Measurements from ENCODE around the gene BRI3. TPM values are rescaled to one million over a fixed set of nuclear protein-coding genes. Genes with fewer than 3 reads are reported as not detected.
A peak's percentile ranks its signal among the peaks of the same experiment; 100 is the strongest.

BRI3 gene
- 81.7 TPM for polyA plus RNA-seq (2013, experiment 1 of 2)
- polyA plus RNA-seq (2013, experiment 2 of 2): 99.2 TPM

DNA sequence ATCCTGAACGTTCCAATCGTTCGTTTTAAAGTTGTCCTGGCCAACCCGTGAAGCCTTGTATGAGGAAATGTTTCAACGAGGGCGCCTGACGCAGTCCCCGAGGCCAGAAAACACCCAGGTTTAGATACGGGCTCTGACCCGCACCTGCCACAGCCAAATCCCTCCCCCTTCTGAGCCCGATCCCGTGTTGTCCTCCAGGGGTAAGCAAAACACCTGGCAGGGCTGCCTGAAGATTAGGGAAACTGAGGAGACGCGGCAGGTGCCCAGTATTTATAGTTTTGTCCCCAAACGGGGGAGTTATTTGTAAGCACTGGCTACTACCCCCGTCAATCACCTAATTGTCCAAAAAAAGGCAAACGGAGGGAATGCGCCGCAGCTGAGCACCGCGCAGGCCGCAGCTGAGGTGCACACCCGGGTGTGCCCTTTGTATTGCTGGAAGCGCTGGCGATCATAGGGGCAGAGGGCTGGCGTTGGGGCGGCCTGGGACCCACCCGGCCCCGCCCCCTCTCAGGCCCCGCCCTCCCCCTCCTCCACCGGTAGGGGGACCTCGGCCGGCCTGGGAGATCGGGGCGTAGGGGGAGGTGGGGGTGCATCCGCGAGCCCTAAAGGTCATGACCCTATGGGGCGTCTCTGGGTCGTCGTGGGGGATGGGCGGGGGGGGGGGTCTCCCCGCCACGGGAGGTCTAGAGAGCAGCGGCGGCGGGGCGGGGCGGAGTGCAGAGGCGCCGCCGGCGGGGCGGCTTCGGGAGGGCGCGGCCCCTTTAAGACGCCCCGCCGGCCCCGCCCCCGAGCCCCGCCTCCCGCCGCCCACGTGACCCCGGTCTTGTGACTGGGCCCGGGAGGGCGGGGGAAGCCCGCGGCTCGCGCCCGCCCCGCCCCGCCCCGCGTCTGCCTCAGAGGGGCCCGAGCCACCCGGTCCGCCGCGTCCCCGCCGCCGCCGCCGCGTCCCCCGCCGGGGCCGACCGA is at the start of gene BRI3:
Gene BRI3, plus strand, starts transcription at position 896 of the 966 bp plus-strand sequence. CDS start 110 bp downstream, outside the sequence.
- under 1% methylated on average over 78 of the region's 92 CpGs for WGBS
- H3K9me3 ChIP-seq (ENCODE audit: insufficient read depth, low read depth, low read length): no peaks in the 10 kb centered on the region
- peak within 1 kb of the TSS; percentile 81 for H3K9ac ChIP-seq (ENCODE audit: low read depth, low read length)
- H3K27me3 ChIP-seq (ENCODE audit: insufficient read depth, low read length): no peaks in the 10 kb centered on the region
- peaks cover 18% of the 10 kb centered on the region; the same call in 1 of the 2 replicates for H3K4me1 ChIP-seq (ENCODE audit: insufficient read depth, low read length)
- H3K36me3 ChIP-seq (ENCODE audit: insufficient read depth, low read length): 0 out of 2 replicates have a peak, but pooled peaks cover 4% of the 10 kb centered on the region
- peak within 1 kb of the TSS; percentile 33; the same call in 1 of the 2 replicates for H3K27ac ChIP-seq (ENCODE audit: low read depth, low read length)
- peak within 1 kb of the TSS; percentile 79 for H3K4me3 ChIP-seq (ENCODE audit: low read length)

- Histone ChIP-seq H3K9ac (ENCODE audit: low read depth, low read length) (no peak overlapping the region), H3K4me1 (ENCODE audit: insufficient read depth, low read length) (no peaks in the 10 kb centered on the region), H3K36me3 (ENCODE audit: insufficient read depth, low read length) (no peaks in the 10 kb centered on the region), H3K4me3 (ENCODE audit: low read length) (no peak overlapping the region), H3K9me3 (ENCODE audit: insufficient read depth, low read depth, low read length) (no peaks in the 10 kb centered on the region), H3K27me3 (ENCODE audit: insufficient read depth, low read length) (no peaks in the 10 kb centered on the region), H3K27ac (ENCODE audit: low read depth, low read length) (no peak overlapping the region)
- WGBS: 95% methylated on average over 8 of the region's 8 CpGs
Measured at GRCh38 chr7:98232263-98232585, 49.3 kb upstream of the BRI3 start.

- 93% methylated on average over 16 of the region's 16 CpGs for WGBS
- Histone ChIP-seq H3K4me1 (ENCODE audit: insufficient read depth, low read length) (no peaks in the 10 kb centered on the region), H3K9me3 (ENCODE audit: insufficient read depth, low read depth, low read length) (no peaks in the 10 kb centered on the region), H3K36me3 (ENCODE audit: insufficient read depth, low read length) (no peaks in the 10 kb centered on the region), H3K27me3 (ENCODE audit: insufficient read depth, low read length) (no peaks in the 10 kb centered on the region), H3K27ac (ENCODE audit: low read depth, low read length) (no peak overlapping the region), H3K9ac (ENCODE audit: low read depth, low read length) (0 out of 2 replicates have a peak overlapping the region, but pooled peaks have one; percentile 20), H3K4me3 (ENCODE audit: low read length) (no peak overlapping the region)
Measured at GRCh38 chr7:98232799-98233198, 48.7 kb upstream of the BRI3 start.

GRCh38 chr7:98233219-98234070 is 48.0 kb upstream of the BRI3 start:
- 0 out of 2 replicates have a peak overlapping the region, but pooled peaks have one; percentile 20 for H3K9ac ChIP-seq (ENCODE audit: low read depth, low read length)
- H3K4me1 ChIP-seq (ENCODE audit: insufficient read depth, low read length): no peaks in the 10 kb centered on the region
- H3K4me3 ChIP-seq (ENCODE audit: low read length): no peak overlapping the region
- H3K36me3 ChIP-seq (ENCODE audit: insufficient read depth, low read length): 0 out of 2 replicates have a peak, but pooled peaks cover 1% of the 10 kb centered on the region
- no peak overlapping the region for H3K27ac ChIP-seq (ENCODE audit: low read depth, low read length)
- 92% methylated on average over 32 of the region's 32 CpGs for WGBS
- H3K9me3 ChIP-seq (ENCODE audit: insufficient read depth, low read depth, low read length): no peaks in the 10 kb centered on the region
- H3K27me3 ChIP-seq (ENCODE audit: insufficient read depth, low read length): no peaks in the 10 kb centered on the region

DNA sequence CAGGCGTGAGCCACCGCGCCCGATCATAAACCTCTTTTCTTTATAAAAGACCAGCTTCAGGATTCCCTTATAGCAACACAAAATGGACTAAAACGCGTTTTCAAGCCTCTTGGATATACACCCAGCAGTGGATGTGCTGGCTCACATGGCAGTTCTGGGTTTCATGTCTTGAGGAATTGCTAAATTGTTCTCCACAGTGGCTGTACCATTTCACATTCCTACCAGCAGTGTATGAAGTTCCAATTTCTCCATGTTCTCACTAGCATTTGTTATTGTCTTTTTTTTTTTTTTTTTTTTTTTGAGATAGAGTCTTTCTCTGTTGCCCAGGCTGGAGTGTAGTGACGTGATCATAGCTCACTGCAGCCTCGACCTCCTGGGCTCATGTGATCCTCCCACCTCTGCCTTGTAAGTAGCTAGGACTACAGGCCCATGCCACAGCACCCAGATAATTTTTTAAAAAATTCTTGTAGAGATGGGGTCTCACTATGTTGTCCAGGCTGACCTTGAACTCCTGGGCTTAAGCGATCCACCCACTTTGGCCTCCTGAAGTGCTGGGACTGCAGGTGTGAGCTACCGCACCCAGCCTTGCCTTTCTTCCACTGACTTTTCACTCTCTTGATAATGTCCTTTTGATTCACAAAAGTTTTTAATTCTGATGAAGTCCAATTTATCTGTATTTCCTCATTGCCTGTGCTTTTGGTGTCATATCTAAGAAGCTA is 46.9 kb upstream of the BRI3 start:
- Histone ChIP-seq H3K9me3 (ENCODE audit: insufficient read depth, low read depth, low read length) (no peaks in the 10 kb centered on the region), H3K4me1 (ENCODE audit: insufficient read depth, low read length) (no peaks in the 10 kb centered on the region), H3K4me3 (ENCODE audit: low read length) (no peak overlapping the region), H3K9ac (ENCODE audit: low read depth, low read length) (no peak overlapping the region), H3K27me3 (ENCODE audit: insufficient read depth, low read length) (no peaks in the 10 kb centered on the region), H3K36me3 (ENCODE audit: insufficient read depth, low read length) (0 out of 2 replicates have a peak, but pooled peaks cover 3% of the 10 kb centered on the region), H3K27ac (ENCODE audit: low read depth, low read length) (no peak overlapping the region)
- 97% methylated on average over 10 of the region's 10 CpGs for WGBS

DNA sequence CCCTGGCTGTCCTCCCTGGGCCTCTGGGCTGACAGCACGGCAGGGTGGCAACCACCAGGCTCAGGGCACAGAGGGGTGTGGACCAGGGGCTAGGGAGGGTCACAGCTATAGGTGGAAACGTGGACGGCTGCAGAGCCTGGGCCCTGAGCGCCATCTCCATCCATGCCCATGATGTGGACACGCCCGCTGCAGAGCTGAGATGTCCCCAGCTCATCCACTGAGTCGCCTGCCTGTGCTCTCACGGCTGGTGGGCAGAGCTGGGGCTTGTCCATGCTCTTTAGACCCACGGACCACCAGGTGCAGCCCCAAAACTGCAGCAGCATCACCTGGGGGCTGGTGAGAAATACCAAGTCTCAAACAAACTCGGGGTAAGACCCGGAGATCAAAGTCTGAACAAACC is 45.6 kb upstream of the BRI3 start:
- Histone ChIP-seq H3K27ac (ENCODE audit: low read depth, low read length) (no peak overlapping the region), H3K9ac (ENCODE audit: low read depth, low read length) (no peak overlapping the region), H3K9me3 (ENCODE audit: insufficient read depth, low read depth, low read length) (no peaks in the 10 kb centered on the region), H3K4me3 (ENCODE audit: low read length) (no peak overlapping the region), H3K36me3 (ENCODE audit: insufficient read depth, low read length) (0 out of 2 replicates have a peak, but pooled peaks cover 3% of the 10 kb centered on the region), H3K4me1 (ENCODE audit: insufficient read depth, low read length) (no peaks in the 10 kb centered on the region), H3K27me3 (ENCODE audit: insufficient read depth, low read length) (no peaks in the 10 kb centered on the region)
- 95% methylated on average over 11 of the region's 11 CpGs for WGBS

GRCh38 chr7:98236355-98237185 is 44.9 kb upstream of the BRI3 start:
- Histone ChIP-seq H3K9me3 (ENCODE audit: insufficient read depth, low read depth, low read length) (no peaks in the 10 kb centered on the region), H3K36me3 (ENCODE audit: insufficient read depth, low read length) (0 out of 2 replicates have a peak, but pooled peaks cover 3% of the 10 kb centered on the region), H3K27me3 (ENCODE audit: insufficient read depth, low read length) (no peaks in the 10 kb centered on the region), H3K9ac (ENCODE audit: low read depth, low read length) (no peak overlapping the region), H3K4me1 (ENCODE audit: insufficient read depth, low read length) (no peaks in the 10 kb centered on the region), H3K4me3 (ENCODE audit: low read length) (no peak overlapping the region), H3K27ac (ENCODE audit: low read depth, low read length) (no peak overlapping the region)
- 96% methylated on average over 25 of the region's 25 CpGs for WGBS

DNA sequence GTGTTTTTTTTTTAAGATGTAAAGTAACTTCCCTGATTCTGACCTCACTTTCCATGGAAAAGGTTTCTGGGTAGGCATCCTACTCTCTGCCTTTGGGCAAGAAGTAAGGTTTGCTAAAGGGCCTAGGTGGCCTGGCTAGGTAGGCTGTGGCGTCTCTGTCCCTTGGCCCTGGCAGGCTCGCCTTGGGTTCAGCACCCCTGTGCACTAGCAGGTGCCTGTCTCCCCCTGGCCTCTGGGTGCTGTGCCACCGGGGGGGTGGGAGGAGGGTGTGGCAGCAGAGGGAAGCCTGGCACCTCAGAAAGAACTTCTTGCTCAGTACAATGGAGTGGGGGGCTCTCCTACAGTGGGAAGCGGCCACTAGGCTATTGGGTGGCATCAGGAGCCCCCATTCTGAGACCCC is 43.4 kb upstream of the BRI3 start:
- WGBS: 92% methylated on average over 4 of the region's 4 CpGs
- no peaks in the 10 kb centered on the region for H3K9me3 ChIP-seq (ENCODE audit: insufficient read depth, low read depth, low read length)
- H3K36me3 ChIP-seq (ENCODE audit: insufficient read depth, low read length): 0 out of 2 replicates have a peak, but pooled peaks cover 3% of the 10 kb centered on the region
- no peaks in the 10 kb centered on the region for H3K4me1 ChIP-seq (ENCODE audit: insufficient read depth, low read length)
- H3K27ac ChIP-seq (ENCODE audit: low read depth, low read length): no peak overlapping the region
- no peak overlapping the region for H3K4me3 ChIP-seq (ENCODE audit: low read length)
- no peaks in the 10 kb centered on the region for H3K27me3 ChIP-seq (ENCODE audit: insufficient read depth, low read length)
- H3K9ac ChIP-seq (ENCODE audit: low read depth, low read length): no peak overlapping the region

- no peak overlapping the region for H3K9ac ChIP-seq (ENCODE audit: low read depth, low read length)
Measured at GRCh38 chr7:98238976-98239375, 42.5 kb upstream of the BRI3 start.

More at GRCh38 chr7:98238976-98239375, 42.5 kb upstream of the BRI3 start:
- 0 out of 2 replicates have a peak, but pooled peaks cover 3% of the 10 kb centered on the region for H3K36me3 ChIP-seq (ENCODE audit: insufficient read depth, low read length)
- no peaks in the 10 kb centered on the region for H3K9me3 ChIP-seq (ENCODE audit: insufficient read depth, low read depth, low read length)
- H3K27me3 ChIP-seq (ENCODE audit: insufficient read depth, low read length): no peaks in the 10 kb centered on the region
- WGBS: 94% methylated on average over 9 of the region's 9 CpGs
- no peaks in the 10 kb centered on the region for H3K4me1 ChIP-seq (ENCODE audit: insufficient read depth, low read length)
- H3K27ac ChIP-seq (ENCODE audit: low read depth, low read length): no peak overlapping the region
- H3K4me3 ChIP-seq (ENCODE audit: low read length): no peak overlapping the region

All from HUES64 (cell line).